CD4-positive, alpha-beta T cell treated with Interferon gamma for 1 hour (primary cell): ENCODE results near the gene FAM20C.
"Not testable (repeated sequence)": the region's sequence is repeated elsewhere in the genome, so short reads cannot be mapped to it uniquely, and the experiment has no call there.

Source experiments
- DNase-seq: peaks from one replicate; pipeline ENCODE4 v3.0.0-alpha.2; 2020

The FAM20C gene

GRCh38 chr7:230274-230673, 37.9 kb downstream of the FAM20C start:
- DNase-seq = no peak

GRCh38 chr7:231030-231857, 38.9 kb downstream of the FAM20C start:
- no peak for DNase-seq

GRCh38 chr7:231858-232246, 39.5 kb downstream of the FAM20C start:
- DNase-seq = no peak

- DNase-seq = no peak
Measured at GRCh38 chr7:232410-233248, 40.3 kb downstream of the FAM20C start.

- no peak for DNase-seq
Measured at GRCh38 chr7:233249-234035, 41.1 kb downstream of the FAM20C start.

- DNase-seq = no peak
Measured at GRCh38 chr7:234051-234707, 41.8 kb downstream of the FAM20C start.

- DNase-seq = no peak
Measured at GRCh38 chr7:234708-235553, 42.6 kb downstream of the FAM20C start.

- no peak for DNase-seq
Measured at GRCh38 chr7:235576-236395, 43.4 kb downstream of the FAM20C start.

GRCh38 chr7:236967-237366, 44.6 kb downstream of the FAM20C start:
- DNase-seq = no peak

GRCh38 chr7:237385-237784, 45.0 kb downstream of the FAM20C start:
- no peak for DNase-seq

- no peak for DNase-seq
Measured at GRCh38 chr7:240146-240676, 47.8 kb downstream of the FAM20C start.

GRCh38 chr7:240887-241421, 48.6 kb downstream of the FAM20C start:
- DNase-seq = no peak

- no peak for DNase-seq
Measured at GRCh38 chr7:241513-241912, 49.1 kb downstream of the FAM20C start.

GRCh38 chr7:242826-243579, 50.6 kb downstream of the FAM20C start:
- not testable (repeated sequence) for DNase-seq

- not testable (repeated sequence) for DNase-seq
Measured at GRCh38 chr7:243580-243978, 51.2 kb downstream of the FAM20C start.

- DNase-seq = no peak
Measured at GRCh38 chr7:244974-245373, 52.6 kb downstream of the FAM20C start.

- no peak for DNase-seq
Measured at GRCh38 chr7:245574-246295, 53.4 kb downstream of the FAM20C start.

- no peak for DNase-seq
Measured at GRCh38 chr7:246451-246850, 54.1 kb downstream of the FAM20C start.

GRCh38 chr7:247181-247580, 54.8 kb downstream of the FAM20C start:
- DNase-seq = no peak
